Measurements from ENCODE around the gene ARHGDIA.

ARHGDIA gene

GRCh38 chr17:81860756-81861568 lies 10.2 kb downstream of the ARHGDIA start:
- DNase-seq, result peak; percentile 100

- no peak for DNase-seq
These were observed 11.0 kb downstream of the ARHGDIA start, which contains the start of gene P4HB for GRCh38 chr17:81859906-81860755. TSS of gene P4HB (minus strand) at chr17:81860535. CDS start at chr17:81860471, 64 bp downstream.

- no peak for DNase-seq
These were observed 11.9 kb downstream of the ARHGDIA start for GRCh38 chr17:81858967-81859905.

- no peak for DNase-seq
These were observed 12.8 kb downstream of the ARHGDIA start for GRCh38 chr17:81858170-81858966.

- DNase-seq, result no peak
These were observed 16.0 kb downstream of the ARHGDIA start for GRCh38 chr17:81854974-81855774.

- DNase-seq, result no peak
These were observed 18.9 kb downstream of the ARHGDIA start for GRCh38 chr17:81852237-81852636.

- no peak for DNase-seq
These were observed 19.7 kb downstream of the ARHGDIA start for GRCh38 chr17:81851423-81851822.

- no peak for DNase-seq
These were observed 21.7 kb downstream of the ARHGDIA start for GRCh38 chr17:81849457-81849856.

GRCh38 chr17:81846743-81847689 lies 24.1 kb downstream of the ARHGDIA start:
- no peak for DNase-seq

GRCh38 chr17:81845881-81846742 lies 25.0 kb downstream of the ARHGDIA start:
- DNase-seq, result no peak

- no peak for DNase-seq
These were observed 25.8 kb downstream of the ARHGDIA start for GRCh38 chr17:81845361-81845760.

GRCh38 chr17:81844887-81845286 lies 26.2 kb downstream of the ARHGDIA start:
- no peak for DNase-seq

GRCh38 chr17:81844327-81844851 lies 26.7 kb downstream of the ARHGDIA start:
- DNase-seq, result no peak

- DNase-seq, result no peak
These were observed 27.3 kb downstream of the ARHGDIA start for GRCh38 chr17:81843713-81844326.

GRCh38 chr17:81842725-81843504 lies 28.2 kb downstream of the ARHGDIA start:
- DNase-seq, result no peak

GRCh38 chr17:81842378-81842724 lies 28.8 kb downstream of the ARHGDIA start:
- DNase-seq, result no peak

- DNase-seq, result no peak
These were observed 29.3 kb downstream of the ARHGDIA start for GRCh38 chr17:81841866-81842265.

Data from midbrain (tissue), 1 donor.